Posterior vena cava (tissue), 2 donors: Measurements from ENCODE around the gene VWA3B. TPM values are rescaled to one million over a fixed set of nuclear protein-coding genes. Genes with fewer than 3 reads are reported as not detected.
A peak's percentile ranks its signal among the peaks of the same experiment; 100 is the strongest.
"Not testable (repeated sequence)": the region's sequence is repeated elsewhere in the genome, so short reads cannot be mapped to it uniquely, and the experiment has no call there.

Experiments used
- DNase-seq: peaks from one replicate; pipeline ENCODE4 v3.0.0-alpha.2; 2020; ENCODE audit warnings: low spot score
- intact Hi-C, 2 donors: fragments of 100-400 bp; cut with DNase I; formaldehyde crosslinking; loops; one replicate each; pipeline versions ENCODE4 v1.14.1 to v1.14.2; 2022 to 2023
- long read RNA-seq, 2 donors: library from polyadenylated mRNA; unstranded; transcript quantifications; one replicate each; pipeline ENCODE4 v2.0.0, GENCODE V29; 2020 to 2021
- total RNA-seq, 2 donors: library from RNA; stranded (reverse); fragmentation: NEBNext Ultra II Directional; extraction: Animal tissue kit (Norgen Biotek cat#: 25700); gene quantifications; one replicate each; pipeline ENCODE4 v1.2.1, GENCODE V29; 2021
- donor health status: DM: yes; HTN: yes; CAD: no.
- donor health status: DM: yes; HTN: yes; CAD: no.

Gene VWA3B, protein sequence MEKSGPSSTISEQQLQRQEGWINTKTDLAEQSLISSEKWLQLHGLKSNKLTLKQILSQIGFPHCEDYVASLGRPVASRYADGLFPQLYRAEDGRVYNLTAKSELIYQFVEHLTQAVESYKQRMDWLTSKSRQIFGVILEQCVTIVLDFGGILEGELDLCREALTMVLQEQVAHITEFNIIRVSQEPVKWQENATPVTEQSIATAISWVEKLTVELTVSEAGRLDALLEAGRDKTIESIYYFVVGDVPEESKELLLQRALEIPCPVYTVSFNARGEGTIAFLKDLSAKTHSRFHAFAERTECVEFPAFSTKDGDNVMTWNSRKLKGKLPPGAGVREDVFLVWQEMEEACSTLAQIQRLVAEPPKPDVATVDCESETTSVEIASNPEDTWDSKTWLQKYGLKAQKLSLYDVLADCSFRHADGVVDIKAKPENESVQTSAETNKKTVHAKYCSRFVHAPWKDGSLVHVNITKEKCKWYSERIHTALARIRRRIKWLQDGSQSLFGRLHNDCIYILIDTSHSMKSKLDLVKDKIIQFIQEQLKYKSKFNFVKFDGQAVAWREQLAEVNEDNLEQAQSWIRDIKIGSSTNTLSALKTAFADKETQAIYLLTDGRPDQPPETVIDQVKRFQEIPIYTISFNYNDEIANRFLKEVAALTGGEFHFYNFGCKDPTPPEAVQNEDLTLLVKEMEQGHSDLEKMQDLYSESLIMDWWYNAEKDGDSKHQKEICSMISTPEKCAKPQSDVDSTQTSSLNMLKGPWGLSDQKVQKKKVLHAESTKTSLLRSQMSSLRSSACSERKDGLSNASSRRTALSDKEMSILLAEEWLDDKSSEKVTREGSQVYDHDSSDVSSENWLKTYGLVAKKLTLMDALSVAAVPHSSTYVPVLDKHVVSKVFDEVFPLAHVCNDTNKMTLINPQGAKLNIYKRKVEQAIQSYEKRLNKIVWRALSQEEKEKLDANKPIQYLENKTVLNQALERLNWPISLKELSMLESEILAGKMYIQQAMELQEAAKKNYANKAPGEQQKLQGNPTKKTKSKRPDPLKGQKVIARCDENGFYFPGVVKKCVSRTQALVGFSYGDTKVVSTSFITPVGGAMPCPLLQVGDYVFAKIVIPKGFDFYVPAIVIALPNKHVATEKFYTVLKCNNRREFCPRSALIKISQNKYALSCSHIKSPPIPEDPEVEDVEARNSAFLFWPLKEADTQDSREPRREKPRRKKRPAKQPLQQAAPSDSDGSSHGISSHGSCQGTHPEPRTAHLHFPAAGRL (N-terminal part only)
- under 1 TPM in 1 of 2 donors, not detected in 1; 0.29 TPM for total RNA-seq
- long read RNA-seq, donor 1, partial matches to known transcripts, result 0 of 1 reads
- long read RNA-seq, donor 1, other reads (novel, unspliced or antisense), result 1 of 1 reads
- long read RNA-seq, donor 2, result 0 reads

DNA sequence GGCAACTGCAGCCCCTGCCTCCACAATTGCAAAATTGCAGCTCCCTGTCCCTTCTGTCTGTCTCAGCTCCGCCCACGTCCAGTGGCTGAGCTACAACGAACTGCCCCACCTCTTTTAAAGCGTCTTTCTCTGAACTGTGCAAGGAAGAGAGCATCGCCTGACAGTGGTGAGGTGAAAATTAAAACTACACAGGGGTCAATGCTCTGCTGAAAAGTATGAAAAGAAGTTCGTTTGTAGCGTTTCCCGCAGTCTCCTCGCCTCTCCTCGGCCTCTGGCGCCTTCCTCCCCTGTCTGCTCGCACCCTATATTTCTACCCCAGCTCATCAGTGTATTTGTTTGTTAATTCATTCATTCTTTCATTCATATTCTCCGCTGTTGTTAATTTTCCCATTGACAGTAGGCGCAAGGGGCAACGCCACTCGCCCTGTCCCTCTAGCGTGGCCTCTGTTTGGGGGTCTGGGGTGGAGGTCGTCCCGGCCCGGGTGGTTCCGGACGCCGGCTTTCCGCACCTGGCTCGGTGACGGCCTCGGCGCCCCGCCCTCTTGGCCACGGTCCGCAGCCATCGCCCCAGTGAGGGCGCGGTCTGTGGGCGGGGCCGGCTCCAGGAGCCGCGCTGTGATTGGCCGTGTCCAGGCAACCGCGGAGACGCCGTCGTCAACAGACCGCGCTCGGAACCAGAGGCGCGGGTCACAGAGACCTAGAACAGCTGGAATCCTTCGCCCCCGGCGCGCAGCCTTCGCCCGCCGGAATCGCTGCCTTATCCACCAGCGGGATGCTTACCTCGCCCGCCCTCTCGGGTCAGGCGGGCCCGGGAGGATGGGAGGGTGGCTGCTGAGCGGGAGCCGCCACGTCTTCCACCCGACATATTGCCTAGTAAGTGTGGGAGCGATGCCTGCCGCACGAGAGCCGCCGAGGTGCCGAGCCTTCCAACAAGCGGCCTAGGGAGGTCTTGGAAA, at the start of gene VWA3B:
Gene VWA3B, plus strand, starts transcription at position 677 of the 956 bp plus-strand sequence. CDS start 5,926 bp downstream, outside the sequence.
- intact Hi-C loops, result no loop called here
- peak; percentile 91 for DNase-seq

DNA sequence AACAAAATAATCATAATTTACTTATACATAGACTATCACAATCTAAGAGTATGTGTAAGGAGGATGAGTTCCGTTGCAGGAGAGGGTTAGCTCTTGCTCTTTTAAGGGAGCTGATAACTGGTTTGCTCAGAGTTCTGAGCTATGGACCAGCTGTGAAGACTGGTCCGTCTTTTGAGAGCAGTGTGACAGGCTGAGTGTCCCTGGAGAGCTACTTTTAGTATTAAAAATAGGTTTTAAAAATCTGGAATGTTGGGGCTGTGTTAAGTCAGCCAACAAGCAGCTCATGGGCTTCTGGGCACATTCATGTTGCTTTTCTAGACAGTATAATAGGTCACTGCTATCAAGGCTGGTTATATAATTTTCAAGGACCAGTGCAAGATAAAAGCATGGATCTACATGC, 49.8 kb upstream of the VWA3B start:
- no peak for DNase-seq
- intact Hi-C loops, result loop anchor here in 1 of 2 donors (10.0 kb wide), 1 partner anchor 138 kb away; no protein-coding TSS in a partner anchor

DNA sequence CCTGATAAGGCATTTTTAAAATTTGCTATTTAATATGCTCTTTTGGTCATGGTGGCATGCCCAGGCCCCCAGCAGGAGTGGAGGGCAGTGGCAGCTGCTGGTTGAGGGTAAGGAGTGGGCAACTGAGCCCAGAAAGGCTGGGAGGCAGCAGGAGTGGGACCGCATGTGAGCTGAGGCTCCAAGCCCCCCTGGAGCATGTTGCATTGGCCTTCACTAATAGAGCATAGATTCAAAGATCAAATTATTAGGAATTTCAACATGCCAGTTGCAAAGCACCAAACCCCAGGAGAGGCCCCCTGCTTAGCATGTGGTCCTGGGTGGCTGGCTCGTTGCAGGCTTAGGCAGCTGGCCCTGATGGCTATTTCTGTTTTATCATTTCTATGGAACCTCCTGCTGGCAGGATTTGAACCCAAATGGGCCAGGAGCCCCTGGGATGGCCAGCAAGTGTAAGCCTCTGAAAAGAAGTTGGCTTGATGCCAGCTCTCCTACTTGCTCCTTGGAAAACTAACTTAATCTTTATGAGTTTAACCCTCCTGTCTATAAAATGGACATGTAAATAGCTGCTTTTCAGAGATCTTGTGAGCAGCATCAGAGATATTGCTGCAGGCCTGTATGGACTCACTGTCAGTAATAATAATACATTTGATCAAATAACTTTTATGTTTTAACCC, 49.2 kb upstream of the VWA3B start:
- DNase-seq, result no peak
- intact Hi-C loops, result loop anchor here in 1 of 2 donors (10.0 kb wide), 1 partner anchor 137 kb away; no protein-coding TSS in a partner anchor

DNA sequence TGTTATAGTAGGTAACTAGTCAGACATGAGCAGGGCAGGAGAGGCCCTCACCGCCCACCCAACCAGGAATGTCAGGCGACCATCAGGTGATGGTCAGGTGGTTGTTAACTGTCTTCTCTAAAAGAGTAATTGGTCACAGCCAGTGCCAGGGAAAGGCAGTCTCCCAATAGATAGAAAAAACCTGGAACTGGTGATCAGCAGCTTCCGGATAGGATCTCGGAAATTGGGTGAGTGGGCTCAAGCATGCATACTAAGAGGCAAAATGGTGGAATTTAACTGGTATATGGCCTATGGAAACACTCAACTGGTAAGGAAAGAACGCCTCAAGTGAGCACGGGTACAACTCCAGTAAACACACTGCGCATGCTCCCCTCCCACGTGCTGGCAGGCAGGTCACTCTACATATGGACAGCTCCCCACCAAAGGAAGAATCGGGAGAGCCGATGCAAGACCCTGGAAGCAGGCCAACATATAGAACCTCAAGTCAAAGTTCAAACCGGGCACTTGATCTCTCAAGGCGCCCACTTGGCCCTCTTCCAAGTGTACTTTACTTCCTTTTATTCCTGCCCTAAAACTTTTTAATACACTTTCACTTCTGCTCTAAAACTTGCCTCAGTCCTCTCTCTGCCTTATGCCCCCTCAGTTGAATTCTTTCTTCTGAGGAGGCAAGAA, 47.7 kb upstream of the VWA3B start:
- intact Hi-C loops, result loop anchor here in 1 of 2 donors (10.0 kb wide), 1 partner anchor 136 kb away; no protein-coding TSS in a partner anchor
- DNase-seq, result no peak

DNA sequence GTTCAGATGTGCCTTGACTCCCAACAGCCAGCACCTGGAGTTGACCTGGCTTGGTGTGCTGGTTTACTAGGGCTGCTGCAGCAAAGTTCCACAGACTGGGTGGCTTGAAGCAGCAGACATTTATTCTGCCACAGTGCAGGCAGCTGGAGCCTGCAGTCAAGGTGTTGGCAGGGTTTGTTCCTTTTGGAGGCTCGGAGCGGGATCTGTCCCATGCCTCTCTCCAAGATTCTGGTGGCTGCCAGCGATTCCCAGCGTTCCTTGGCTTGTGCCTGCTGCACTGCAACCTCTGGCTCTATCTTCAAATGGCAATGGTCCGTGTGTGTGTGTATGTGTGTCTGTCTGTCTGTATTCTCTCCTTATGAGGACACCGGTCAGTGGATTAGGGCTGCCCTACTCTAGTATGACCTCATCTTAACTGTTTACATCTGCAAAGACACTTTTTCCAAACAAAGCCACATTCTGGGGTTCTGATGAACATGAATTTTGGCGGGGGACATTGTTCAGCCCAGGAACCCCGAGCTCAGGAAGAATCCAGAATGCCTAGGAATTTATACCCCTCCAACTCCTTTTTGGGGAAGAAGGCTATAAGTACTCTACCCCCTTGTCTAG, 46.5 kb upstream of the VWA3B start:
- DNase-seq, result no peak
- intact Hi-C loops, result no loop called here

DNA sequence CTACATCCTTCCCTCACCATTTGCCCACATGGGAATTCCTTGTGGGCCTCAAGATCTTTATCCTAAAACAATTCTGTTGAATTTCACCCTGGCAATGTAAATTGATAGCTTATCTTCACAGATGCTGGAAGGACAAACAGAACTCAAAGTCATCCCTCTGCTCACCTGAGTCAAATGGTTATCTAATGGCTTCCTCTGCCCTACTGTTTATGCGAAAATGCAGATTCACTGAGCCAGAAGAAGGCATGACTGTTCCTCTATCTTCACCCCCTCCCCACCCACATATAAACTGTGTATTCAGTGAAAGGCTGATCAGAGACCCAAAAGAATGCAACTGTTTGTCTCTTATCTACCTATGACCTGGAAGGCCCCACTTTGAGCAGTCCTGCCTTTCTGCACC, 43.9 kb upstream of the VWA3B start:
- DNase-seq, result no peak
- intact Hi-C loops, result no loop called here

DNA sequence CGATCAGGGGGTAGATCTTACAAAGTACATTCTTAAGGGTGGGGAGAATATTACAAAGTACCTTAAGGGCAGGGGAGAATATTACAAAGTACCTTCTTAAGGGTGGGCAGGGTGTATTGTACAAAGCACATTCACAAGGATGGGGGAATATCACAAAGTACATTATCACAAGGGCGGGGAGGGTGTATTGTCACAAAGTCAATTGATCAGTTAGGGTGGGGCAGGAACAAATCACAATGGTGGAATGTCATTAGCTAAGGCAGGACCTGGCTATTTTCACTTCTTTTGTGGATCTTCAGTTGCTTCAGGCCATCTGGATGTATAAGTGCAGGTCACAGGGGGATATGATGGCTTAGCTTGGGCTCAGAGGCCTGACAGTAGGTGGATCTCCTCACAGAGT, 42.2 kb upstream of the VWA3B start:
- intact Hi-C loops, DNase-seq: not testable (repeated sequence)

DNA sequence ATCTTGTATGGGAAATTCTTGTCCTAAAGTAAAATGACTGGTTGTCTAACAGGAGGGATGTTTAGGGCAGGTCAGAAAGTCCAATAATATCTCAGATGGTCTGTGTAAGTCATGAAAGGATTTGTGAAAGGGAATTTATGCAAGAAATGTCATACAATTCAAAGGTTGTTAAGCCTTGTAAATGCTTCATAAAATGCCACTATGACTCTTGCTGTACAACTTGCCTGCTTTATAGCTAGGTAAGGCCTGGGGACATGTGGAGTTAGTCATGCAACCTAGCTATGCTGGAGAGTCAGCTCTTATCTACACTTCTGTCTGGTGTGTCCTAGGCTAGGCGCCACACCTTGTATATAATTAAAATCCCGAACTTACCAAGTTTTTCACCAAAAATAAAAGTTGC, 36.9 kb upstream of the VWA3B start:
- intact Hi-C loops, result no loop called here
- DNase-seq, result no peak

DNA sequence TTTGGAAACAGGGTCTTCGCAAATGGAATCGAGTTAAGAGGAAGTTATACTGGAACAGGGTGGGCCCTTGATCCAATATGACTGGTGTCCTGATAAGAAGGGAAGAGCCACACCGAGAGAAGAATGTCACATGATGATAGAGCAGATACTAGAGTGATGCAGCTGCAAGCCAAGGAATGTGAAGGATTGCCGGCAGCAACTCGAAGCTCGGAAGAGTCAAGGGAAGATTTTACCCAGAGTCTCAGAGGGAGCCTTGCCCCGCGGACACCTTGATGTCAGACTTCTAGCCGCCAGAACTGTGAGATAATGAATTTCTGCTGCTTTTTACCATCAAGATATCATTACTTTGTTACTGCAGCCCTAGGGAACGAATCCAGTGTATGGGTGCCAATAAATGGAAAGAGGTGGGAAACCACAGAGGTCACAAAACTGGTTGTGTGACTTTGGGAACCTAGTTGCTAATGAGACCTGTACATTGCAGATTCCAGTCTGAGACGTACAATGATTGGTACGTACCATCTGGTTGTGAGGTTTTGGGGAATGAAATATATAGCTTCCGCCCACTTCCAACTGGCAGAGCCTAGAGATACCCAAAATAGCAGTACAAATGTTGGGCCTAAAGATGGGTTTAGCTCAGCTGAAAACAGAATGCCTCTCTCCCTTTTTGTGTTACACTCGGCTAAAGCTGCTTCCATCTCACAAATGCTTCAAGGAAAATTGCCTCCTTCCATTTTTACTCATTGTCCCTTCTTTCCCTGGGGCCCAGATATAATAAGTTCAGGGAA, 28.6 kb upstream of the VWA3B start:
- intact Hi-C loops, result no loop called here
- DNase-seq, result no peak

DNA sequence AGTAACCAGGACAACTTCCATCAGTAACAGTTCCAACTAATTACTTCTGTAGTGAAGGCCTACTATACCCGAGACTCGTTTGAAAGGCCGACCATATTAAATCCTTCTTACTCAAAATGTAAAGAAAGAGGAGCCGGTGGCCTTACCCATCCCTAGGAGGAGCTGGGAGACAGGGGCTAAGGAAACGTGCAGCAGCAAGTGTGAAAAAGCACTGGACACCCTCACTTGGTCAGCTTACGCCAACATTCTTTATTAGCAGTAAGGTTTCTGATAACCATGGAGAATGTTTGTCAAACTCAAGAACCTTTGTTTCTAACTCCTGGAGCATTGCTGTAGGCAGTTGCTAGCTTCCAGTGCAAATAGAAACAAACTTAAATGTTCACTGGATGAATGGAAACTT, 26.7 kb upstream of the VWA3B start:
- intact Hi-C loops, result no loop called here
- no peak for DNase-seq

DNA sequence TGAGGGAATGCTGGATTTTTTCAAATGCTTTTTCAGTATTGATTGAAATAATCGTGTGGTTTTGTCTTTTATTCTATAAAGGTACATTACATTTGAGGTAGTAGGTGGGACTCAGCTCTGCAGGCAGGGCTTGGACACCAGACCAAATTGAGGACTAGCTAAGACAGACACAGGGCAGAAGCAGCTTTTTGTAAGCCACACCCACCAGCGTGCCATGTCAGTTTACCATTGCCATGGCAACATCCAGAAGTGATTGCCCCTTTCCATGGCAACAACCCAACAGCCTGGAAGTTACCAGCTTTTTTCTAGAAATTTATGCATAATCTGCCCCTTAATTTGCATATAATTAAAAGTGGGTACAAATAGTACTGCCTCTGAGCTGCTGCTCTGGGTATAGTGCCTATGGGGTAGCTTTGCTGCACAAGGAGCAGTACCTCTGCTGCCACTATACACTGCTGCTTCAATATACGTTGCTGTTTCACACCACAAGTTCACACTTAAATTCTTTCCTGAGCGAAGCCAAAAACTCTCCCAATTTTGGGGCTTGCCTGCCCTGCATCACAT, 23.6 kb upstream of the VWA3B start:
- intact Hi-C loops, result no loop called here
- no peak for DNase-seq

DNA sequence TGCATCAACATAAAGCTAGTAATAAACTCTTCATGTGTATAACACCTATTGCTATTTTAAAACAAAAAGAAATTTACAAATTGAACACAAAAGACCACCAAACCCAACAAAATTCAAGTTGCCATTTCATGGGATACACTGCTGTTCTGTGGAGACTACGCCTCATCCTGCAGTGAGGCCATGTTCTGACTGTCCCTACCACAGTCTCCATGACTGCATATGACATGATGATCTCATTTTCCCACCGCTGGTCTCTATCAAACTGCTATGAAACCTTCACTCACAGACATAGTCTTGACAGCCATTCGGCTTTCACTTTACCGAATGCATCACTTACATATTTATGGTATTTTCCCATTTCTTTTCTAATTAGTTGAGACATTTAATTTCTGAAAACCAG, 21.2 kb upstream of the VWA3B start:
- DNase-seq, result no peak
- intact Hi-C loops, result no loop called here

DNA sequence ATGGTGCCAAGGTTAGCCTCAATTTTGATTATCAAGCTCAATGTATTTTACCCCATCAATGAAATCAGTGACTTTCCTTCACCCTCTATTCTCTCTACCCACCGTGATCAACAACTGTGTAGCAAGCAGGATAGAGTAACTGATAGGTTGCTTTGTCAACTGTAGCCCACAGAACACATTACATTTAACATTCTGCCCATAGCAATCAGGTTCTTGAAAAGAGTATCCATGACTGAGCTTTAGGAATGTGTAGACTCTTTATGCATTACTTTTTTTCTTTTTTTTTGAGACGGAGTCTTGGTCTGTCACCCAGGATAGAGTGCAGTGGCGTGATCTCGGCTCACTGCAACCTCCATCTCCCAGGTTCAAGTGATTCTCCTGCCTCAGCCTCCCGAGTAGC, 19.8 kb upstream of the VWA3B start:
- intact Hi-C loops, result no loop called here
- DNase-seq, result no peak

DNA sequence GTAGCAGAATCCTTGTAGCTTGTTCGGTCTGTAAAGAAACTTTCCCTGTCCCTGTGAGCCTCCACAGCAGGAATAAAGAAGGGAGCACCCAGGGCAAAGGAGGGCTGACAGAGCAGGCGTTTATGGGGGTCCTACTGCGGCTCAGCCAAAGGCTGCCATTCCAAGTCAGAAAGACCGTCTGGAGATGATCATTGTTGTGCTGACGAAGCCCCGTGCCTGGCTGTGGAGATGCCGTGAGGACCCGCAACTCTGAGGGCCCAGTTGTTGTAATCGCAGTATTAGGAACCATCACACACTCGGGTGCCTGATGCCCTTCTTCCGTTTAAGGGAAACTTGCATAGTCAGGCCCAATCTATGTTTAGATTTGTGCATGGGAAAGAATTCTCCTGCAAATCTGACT, 16.9 kb upstream of the VWA3B start:
- no peak for DNase-seq
- intact Hi-C loops, result no loop called here

DNA sequence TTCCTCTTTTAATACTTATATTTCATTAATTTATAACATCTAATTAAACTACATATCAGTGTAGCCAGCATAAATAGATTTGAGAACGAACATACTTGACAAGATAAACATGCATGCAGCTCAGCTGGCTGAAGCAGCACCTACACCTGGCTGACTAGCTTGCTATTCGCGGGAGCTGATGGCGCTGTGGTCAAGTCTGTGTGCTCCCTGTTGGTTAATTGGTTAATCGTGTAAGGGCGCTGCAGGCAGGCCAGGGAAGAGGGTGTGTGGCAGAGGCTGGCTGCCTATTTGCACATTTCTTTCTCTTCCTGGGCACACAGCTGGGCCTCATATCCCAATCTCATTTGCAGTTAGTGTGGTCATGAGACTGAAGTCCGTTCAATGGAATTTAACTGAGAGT, 14.5 kb upstream of the VWA3B start:
- DNase-seq, result no peak
- intact Hi-C loops, result no loop called here

DNA sequence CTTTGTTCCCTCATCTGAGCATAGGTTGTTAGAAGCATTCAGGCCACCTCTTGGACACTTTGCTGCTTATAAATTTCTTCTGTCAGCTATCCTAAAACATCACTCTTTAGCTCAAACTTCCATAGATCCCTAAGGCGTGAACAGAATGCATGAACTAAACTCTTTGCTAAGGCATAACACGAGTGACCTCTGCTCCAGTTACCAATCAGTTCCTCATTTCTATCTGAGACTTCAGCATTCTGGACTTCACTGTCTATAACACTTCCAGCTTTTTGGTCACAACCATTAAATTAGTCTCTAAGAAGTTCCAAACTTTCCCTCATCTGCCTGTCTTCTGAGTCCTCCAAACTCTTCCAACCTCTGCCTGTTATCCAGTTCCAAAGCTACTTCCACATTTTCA, 8.3 kb upstream of the VWA3B start:
- no peak for DNase-seq
- intact Hi-C loops, result no loop called here
